NCI-H748 (cell line): ENCODE results near the gene GAGE10.
A peak's percentile ranks its signal among the peaks of the same experiment; 100 is the strongest.
"Not testable (repeated sequence)": the region's sequence is repeated elsewhere in the genome, so short reads cannot be mapped to it uniquely, and the experiment has no call there.

Source experiments
- DNase-seq: peaks from one replicate; lab custom pipeline; 2025; ENCODE audit not compliant: unreplicated experiment; lab: John Stamatoyannopoulos, UW

GAGE10 gene

DNA sequence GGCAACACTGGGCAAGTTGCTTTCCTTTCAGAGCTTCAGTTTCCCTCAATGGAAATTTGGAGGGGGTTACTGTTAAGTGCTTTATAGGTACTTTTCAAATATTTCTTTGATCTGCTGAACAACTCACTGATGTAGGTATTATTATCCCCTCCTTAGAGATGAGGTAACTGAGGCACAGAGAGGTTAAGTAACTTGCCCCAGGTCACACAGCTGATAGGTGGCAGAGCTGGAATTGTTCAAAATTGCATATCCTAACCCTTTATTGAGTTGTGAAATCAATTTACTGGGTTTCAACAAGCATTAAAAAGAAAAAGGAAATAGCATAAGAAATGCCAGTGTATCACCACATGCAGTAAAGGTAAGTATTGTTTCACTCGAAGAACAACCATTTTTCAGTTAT, 27.2 kb upstream of the GAGE10 start:
- no peak for DNase-seq

DNA sequence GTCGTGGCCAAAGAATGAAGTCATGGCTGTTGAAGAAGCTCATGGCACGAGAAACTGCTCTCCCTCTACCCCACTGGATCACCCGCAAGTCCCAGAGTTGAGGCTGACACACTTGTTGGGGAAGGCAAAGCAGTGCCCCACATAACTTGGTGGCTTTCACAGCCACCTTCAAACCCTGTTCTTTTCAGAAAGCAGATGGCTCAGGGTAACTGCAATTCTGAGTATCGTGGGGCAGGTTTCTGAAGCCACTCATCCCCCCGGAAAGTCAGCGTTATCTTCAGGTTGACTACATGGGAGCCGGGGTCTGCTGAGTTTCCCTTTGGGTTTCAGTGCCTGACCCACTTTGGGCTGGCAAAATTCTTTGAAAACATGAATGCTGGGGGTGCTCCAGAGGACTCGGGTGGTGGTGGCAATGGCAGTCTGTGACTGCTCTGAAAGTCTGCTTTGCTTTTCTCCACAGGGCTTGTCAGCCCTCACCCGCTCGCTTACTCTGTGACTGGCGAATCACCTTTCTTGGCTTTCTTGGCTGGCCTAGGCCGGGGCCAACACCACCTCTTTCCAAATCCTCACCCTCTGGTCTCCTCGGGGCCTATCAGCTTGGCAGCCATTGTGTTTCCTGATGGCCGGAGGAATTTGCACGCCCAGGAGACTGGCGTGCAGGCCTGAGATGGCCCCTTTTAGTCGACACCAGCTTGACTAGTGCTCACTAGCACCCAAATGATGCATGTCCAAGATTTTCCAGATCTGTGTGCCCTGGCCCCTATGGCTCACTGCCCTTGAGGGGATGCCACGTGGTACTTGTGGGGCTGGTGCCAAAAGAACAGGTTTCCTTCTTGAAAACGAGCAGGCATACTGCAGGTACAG, 26.5 kb upstream of the GAGE10 start:
- no peak for DNase-seq

DNA sequence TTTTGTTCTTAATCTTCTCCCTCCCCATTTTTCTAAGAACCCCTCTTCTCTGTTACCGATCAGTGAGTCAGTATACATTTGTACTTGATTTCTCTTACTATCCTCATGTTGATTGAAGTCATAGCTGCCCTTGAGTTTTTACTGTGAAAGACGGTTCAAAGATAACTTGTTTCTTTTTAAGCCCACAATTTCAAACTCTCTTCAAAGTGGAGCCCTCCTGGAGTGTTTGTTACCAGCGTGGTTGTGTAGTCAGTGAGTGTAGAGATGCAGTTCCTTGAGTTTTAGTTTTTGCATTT, 26.0 kb upstream of the GAGE10 start:
- no peak for DNase-seq

DNA sequence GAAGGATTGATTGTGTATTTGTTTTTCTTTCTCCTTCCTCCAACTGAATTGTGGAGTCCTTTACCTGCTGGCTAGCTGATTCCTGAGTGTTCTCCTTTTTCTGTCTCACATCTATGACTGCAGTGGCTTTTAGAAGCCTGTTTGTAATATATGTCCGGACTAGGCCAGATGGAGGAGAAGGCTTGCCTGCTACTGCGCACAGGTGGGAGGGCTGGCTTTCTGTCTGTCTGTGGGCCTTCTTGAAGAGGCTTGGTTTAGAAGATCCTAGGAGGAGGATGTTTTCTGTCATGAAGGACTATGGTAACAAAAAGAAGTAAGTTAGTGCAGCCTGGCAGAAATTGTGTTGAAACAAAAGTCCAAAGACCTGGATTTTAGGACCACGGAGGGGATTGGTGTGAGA, 25.4 kb upstream of the GAGE10 start:
- no peak for DNase-seq

DNA sequence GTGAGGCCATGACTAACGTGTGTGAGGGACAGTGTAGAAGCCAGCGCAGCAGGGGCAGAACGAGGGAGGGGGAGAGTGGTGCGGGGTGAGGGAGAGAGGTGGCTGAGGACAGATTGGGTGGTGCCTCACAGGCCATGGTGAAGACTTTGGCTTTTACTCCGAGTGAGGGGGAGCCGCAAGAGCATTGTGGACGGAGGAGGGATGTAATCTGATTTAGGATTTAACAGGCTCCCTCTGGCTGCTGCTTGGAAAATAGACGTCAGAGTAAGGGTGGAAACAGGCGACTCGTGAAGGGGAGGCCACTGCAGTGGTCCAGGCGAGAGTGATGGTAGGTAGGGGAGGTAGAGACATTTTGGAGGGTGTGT, 20.8 kb upstream of the GAGE10 start:
- peak; percentile 20 for DNase-seq

DNA sequence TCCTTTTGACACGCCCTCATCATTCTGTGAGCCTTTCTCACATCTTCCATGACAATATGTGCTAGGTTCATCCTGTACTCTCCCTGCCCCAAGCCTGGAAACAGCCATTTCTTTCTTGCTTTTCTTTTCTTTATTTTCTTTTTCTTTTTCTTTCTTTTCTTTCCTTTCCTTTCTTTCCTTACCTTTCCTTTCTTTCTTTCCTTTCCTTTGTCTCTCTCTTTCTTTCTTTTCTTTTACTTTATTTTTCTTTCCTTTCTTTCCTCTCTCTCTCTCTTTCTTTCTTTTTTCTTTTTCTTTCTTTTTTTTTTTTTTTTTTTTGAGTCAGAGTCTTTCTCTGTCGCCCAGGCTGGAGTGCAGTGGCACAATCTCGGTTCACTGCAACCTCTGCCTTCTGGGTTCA, 19.2 kb upstream of the GAGE10 start:
- no peak for DNase-seq

DNA sequence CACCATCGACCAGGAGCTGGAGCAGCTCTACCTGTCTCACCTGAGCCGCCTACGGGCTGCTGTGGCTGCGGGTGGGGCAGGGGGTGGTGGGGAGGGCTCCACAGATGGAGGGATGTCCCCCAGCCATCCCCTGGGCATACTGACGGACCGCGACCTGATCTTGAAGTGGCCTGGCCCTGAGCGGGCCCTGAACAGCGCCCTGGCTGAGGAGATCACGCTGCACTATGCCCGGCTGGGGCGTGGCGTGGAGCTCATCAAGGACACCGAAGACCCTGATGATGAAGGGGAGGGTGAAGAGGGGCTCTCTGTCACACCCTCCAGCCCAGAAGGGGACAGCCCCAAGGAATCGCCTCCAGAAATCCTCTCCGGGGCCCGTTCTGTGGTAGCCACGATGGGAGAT, 17.3 kb upstream of the GAGE10 start:
- no peak for DNase-seq

DNA sequence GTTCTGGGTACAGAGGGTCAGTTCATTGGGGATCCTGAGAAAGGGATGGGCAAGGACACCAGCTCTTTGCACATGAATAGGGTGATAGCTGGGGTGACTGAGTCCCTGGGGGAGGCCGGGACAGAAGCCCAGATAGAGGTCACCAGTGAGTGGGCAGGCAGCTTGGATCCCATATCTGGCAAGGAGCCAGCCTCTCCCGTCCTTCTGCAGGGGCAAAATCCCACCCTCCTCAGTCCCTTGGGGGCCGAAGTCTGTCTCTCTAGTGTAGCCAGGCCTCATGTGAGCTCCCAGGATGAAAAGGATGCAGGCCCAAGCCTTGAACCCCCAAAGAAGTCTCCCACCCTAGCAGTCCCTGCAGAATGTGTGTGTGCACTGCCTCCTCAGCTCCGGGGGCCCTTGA, 16.9 kb upstream of the GAGE10 start:
- DNase-seq, result no peak

DNA sequence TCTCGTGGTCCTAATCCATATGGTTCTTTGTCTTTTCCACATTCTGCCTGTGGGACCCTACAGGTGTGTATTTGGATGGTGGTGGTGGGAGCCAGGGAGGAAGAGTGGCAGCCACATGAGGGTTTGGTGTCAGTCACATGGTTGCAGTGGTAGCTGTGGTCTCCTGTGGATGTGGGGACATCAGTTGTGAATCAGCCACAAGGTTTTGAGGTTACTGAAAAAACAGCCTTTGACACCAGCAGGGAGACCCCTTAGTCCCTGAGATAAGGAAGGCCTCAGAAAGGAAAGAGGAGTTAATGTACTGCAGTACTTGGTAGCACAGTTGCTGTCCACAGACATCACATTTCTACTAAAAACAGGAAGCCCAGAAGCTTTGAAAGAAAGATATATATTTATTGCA, 15.8 kb upstream of the GAGE10 start:
- no peak for DNase-seq

DNA sequence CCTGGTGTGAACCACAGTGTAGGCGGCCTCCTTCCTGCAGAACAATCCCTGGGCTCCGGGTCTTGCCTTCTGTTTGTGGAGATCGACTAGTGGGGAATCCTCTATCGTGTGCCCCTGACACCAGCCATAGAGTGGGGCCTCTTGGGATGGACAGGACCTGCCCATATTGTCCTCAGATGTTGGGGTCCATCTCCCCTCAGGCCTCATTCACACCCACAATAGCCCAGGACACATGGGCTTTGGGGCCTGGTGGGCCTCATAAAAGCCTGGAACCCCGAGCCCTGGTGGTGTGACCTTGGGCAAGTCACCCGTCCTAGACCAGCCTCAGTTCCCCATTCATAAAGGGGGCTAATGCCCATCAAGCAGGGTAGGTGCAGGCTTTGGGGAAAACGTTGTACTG, 13.2 kb upstream of the GAGE10 start:
- no peak for DNase-seq

DNA sequence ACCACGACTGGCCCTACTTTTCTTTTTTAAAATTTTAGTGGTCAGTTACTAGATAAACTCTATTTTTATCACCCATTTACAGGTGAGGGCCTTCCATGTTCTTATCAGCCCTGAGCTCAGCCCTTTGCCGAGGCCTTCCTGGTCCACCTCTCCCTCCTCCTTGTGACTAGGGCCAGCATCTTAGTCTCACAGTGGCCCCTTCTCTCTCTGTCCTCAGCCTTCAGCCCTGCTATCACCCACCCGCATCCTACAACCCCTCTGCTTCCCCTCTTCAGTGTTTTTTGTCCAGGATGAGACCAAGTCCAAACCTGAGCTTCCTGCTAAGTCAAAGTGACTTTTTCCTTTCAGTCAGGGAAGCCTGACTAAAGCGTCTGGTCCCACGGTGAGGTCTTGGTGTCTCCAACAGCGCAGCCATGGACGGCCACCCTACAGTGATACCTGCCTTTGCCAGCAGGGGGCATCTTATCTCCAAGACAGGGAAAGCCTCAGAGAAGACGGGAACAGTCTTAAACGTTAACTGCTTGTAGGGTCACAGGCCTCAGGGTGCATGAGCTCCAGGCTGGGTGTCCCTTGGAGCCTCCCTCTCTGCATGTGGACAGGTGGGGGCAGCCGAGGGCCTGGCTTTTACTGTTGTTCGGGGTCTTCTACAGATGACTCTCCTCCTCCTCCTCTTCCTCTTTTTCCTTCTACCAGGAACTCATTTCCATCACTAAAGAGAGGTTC, 11.7 kb upstream of the GAGE10 start:
- peak; percentile 19 for DNase-seq

DNA sequence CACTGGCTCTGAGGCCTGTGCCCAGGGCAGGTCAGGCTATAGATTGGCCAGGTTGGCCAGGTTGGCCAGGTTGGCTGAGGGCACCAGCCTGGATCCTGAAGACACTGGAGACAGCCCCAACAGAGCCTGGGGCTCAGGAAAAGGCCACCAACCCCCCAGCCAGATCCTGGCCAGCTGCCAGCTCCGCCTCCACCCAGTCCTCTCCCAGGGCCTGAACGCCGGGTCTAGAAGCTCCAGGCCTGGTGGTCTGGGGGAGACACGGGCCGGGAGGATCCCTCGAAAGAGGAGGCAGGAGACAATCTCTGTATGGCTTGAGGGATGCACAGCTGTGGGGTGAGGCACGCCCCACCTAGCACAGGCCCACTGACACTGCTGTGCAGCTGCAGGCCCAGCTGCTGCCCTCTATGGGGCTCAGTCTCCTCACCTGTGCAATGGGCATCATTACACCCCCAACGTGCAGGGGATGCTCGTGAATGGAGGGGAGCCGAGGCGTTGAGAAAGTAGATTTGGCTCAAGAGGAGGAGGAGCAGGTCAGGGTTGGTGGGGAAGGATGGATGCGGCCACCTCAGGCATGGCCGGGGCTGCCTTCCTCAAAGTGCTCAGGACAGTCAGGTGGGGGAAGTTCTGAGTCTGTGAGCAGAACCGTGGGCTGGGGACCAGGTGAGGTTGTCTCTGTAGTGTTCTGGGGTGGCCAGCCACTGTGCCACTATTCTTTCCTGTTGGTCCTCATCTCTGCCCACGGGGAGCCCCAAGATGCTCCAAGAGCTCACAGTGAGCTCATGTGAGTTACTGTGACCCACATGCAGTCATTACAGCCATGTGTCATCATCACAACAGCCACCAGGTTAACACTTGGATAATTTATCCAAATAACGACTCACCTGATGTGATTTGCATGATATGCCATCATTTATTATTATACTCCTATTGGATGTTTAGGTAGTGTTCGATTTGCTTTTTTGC, 10.8 kb upstream of the GAGE10 start:
- no peak for DNase-seq

DNA sequence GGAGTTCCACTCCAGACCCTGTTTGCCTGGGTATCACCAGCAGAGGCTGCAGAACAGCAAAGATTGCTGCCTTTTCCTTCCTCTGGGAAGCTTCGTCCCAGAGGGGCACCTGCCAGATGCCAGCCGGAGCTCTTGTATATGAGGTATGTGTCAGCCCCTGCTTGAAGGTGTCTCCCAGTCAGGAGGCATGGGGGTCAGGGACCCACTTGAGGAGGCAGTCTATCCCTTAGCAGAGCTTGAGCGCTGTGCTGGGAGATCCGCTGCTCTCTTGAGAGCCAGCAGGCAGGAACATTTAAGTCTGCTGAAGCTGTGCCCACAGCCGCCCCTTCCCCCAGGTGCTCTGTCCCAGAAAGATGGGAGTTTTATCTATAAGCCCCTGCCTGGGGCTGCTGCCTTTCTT, 4.2 kb upstream of the GAGE10 start:
- not testable (repeated sequence) for DNase-seq

DNA sequence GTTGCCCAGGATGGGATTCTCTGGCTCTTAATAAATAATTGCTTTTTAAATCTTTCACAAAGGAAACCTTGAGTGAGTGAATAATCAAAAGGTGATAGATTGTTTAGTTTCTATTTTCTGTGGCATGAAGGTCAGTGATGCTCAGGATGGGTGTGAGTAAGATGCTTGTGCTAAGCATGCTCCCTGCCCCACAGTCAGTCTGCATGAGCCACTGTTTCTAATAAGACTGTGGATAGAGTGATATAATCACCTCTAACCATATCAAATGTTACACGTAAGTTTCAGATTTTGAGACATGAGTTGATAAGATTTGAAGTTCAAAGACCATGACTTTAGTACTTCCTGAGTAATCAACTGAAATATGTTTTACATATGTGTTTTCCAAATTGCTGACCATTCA, 2.7 kb upstream of the GAGE10 start:
- no peak for DNase-seq

DNA sequence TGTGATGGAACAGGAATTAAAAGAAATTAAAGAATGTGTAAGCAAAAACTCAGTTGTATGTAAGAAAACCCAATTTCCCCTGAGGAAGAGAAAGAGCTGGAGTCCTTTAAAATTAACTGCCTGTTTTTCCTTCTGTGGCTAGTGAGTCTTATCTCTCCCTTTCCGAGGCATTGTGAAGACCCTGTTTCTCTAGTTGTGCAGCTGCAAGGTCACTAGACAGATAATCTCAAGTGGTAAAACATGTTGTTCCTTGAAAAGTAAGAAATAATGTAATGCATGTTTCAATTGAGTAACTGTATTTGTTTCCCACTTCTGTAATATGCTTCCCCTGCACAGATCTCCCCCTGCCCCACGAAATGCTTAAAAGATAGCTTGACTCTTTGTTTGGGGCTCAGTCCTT, 4.3 kb downstream of the GAGE10 start:
- not testable (repeated sequence) for DNase-seq

DNA sequence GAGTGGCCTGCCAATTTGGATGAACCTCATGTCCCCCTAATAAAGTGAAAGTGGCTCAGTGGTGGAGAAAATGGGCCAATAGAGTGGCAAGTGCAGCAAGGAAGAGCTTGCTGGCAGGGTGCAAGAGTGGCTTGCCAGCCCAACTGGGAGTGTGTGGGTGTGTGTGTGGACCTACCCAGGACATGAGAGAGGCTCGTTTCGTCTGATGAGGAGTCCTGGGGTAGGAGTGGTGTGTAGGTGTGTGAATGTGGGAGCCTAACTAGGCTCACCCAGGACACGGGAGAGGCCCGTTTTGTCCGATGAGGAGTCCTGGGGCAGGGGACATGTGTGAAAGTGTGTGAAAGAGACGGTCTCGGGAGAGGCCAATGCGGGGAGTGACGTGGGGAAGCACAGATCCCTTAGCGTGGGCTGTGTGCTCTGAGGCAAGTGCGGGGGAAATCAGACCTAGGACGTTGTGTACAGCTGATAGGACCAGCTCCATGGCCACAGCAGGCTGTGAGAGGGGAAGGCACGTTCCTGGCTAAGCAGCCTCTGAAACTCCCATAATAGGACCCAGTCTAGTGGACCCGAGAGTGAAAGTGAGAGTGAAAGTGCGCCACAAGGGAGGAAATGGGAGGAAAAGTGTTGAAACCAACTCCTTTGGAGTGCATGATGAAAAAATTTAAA, 5.3 kb downstream of the GAGE10 start:
- DNase-seq, result no peak

DNA sequence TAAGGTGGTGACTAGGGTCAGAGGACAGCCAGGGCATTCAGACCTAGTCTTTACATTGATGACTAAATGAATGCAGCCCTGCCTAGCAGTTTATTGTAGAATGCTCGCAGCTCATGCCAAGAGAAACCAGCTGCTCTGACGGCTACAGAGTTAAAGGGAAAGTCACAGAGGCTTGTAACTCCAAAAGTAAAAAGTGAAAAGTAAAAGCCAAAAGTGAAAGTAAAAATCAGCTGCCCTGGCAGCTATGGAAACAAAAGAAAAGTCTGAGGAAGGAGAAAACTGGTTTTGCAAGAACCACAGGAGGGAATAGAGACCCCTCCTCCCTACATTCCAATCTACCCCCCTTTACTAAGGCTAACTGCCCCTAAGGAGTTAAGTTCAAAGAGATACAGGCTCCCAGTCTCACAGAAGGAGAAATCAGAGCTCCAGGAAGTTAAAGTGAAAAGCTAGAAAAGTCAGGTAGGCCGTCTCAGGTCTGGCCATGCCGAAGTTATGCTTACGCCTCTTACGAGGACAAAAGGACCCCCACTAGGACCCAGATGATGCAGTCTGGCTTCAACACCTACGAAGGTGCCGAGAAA, 6.0 kb downstream of the GAGE10 start:
- DNase-seq, result no peak

DNA sequence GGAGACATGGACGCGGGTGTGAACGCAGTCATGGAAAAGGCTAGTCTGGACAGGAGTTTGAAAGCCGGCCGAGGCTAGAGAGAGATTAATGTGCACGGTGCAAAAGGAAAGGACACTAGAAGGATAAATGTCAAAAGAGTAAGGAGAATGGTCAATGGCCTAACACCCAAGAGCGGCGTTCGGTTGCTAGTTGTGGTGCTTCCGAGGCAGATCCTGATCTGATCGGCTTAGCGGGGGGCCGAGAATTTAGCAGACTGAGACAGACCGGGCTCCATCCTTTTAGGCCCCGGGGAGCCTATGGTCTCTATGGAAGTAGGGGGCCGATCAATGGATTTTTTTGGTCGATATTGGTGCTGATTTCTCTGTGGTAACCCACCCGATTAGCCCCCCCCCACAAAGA, 6.9 kb downstream of the GAGE10 start:
- DNase-seq, result no peak

DNA sequence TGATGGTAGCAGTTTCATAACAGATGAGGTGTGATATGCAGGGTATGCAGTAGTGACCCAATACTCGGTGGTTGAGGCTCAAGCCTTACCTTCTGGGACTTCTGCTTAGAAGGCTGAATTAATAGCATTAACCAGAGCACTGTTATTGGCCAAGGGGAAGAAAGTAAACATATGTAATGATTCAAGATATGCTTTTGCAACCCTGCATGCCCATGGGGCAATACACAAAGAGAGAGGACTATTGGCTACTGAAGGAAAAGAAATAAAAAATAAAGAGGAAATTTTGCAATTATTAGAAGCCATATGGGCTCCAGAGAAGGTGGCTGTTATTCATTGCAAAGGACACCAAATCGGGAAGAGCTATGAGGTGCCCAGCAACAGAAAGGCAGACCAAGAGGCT, 8.7 kb downstream of the GAGE10 start:
- DNase-seq, result no peak

DNA sequence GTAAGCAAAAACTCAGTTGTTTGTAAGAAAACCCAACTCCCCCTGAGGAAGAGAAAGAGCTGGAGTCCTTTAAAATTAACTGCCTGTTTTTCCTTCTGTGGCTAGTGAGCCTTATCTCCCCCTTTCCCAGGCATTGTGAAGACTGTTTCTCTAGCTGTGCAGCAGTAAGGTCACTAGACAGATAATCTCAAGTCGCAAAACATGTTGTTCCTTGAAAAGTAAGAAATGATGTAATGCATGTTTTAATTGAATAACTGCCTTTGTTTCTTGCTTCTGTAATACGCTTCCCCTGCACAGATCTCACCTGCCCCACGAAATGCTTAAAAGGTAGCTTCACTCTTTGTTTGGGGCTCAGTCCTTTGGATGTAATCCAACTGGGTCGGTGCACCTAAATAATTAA, 12.6 kb downstream of the GAGE10 start:
- DNase-seq, result no peak

DNA sequence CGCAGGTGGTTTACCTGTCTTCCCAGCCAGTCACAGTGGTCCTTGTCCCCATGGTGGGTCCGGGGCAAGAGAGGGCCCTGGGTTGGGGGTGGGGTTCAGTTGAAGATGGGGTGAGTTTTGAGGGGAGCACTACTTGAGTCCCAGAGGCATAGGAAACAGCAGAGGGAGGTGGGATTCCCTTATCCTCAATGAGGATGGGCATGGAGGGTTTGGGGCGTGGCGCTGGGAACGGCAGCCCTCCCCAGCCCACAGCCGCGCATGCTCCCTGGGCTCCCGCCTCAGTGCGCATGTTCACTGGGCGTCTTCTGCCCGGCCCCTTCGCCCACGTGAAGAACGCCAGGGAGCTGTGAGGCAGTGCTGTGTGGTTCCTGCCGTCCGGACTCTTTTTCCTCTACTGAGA, 18.3 kb downstream of the GAGE10 start, which contains the start of gene GAGE12J:
Gene GAGE12J (plus strand): TSS at position 301 of the 400 bp plus-strand sequence. CDS start 1,157 bp downstream, outside the sequence.
- DNase-seq, result not testable (repeated sequence)
